ENCODE results near the gene SEMA3B.

Gene SEMA3B

DNA sequence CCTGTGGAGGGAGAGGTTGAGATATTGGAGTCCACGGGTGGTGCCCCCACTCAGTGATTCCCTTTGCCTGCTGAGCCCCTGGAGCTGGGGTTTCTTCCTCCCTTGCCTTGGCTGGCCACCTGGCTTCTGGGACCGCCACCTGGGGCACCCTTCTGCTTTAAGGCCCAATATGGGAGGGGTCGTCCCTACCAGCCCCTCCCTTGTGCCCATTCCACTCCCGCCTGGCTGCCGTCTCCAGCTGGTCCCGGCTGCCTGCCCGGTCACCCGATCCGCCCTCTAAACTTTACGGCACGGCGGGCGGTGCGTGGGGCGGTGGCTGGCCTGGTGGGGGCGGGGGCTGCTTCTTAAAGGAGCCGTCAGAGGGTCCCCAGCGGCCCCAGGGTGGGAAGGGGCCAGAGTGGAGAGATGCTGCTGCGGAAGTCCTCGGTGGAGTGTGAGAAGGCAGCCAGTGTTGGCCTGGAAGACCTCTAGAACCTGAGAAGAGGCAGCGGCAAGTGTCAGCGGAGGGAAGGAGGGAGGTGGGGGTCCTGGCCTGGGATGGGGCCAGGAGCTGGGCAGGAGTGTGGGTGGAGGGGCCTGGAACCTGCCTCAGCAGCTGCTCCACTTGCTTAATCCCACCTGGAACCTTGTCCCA is 1.6 kb upstream of the SEMA3B start (continued):
- TF ChIP-seq, protein P1, sequence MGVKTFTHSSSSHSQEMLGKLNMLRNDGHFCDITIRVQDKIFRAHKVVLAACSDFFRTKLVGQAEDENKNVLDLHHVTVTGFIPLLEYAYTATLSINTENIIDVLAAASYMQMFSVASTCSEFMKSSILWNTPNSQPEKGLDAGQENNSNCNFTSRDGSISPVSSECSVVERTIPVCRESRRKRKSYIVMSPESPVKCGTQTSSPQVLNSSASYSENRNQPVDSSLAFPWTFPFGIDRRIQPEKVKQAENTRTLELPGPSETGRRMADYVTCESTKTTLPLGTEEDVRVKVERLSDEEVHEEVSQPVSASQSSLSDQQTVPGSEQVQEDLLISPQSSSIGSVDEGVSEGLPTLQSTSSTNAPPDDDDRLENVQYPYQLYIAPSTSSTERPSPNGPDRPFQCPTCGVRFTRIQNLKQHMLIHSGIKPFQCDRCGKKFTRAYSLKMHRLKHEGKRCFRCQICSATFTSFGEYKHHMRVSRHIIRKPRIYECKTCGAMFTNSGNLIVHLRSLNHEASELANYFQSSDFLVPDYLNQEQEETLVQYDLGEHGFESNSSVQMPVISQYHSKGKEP (tag by site-specific recombination; IDR thresholded peaks at IDR 0.05), result no peak
- no peak for TF ChIP-seq ZNF37A (tag by site-specific recombination; IDR thresholded peaks at IDR 0.05)

DNA sequence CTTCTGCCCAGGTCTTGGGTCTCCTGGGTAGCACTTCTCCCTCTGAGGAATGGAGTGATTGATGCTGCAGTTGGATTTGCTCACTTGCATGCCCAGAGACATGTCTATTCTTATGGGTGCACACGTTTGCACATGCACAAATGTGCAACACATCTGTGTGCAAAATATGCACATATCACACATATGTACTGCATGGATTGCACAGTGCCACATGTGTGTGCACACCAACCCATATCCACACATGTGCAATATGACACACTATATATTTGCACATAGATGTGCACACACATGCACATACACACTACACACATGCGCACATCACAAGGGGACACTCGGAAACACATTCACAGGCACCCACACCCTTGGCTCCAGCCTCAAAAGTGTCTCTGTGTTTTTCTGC is 671 bp upstream of the SEMA3B start:
- Histone ChIP-seq H3K9me3 (ENCODE audit: control insufficient read depth, insufficient read depth, low read depth, low read length) (no peaks in the 10 kb centered on the region), H3K4me1 (ENCODE audit: control insufficient read depth, insufficient read depth, low read length) (peaks cover 3% of the 10 kb centered on the region; the same call in 1 of the 2 replicates), H3K27ac (ENCODE audit: extremely low read depth, low read depth, low read length) (no peak overlapping the region), H3K4me3 (ENCODE audit: low read depth, low read length) (no peak overlapping the region), H3K36me3 (ENCODE audit: control insufficient read depth in 2 of 2, insufficient read depth in 1 of 2, low read length in 2 of 2) (no peaks in the 10 kb centered on the region)
- ChIA-PET CTCF (no interaction called here), POLR2A (interaction anchor here (1.7 kb wide), 1 partner anchor 60 kb away, joined by 4 read pairs; the partner anchor contains the start of gene TUSC2)
- TF ChIP-seq ZNF140 (tag by site-specific recombination; IDR thresholded peaks at IDR 0.05), result no peak
- no peak for TF ChIP-seq ZNF654 (tag by site-specific recombination; IDR thresholded peaks at IDR 0.05; ENCODE audit: low read depth)
- TF ChIP-seq ZNF274 (IDR thresholded peaks at IDR 0.05; ENCODE audit: low read length), result no peak
- no peak for TF ChIP-seq ZNF274 (tag by site-specific recombination; IDR thresholded peaks at IDR 0.05; ENCODE audit: borderline replicate concordance)
- TF ChIP-seq ZNF223 (tag by site-specific recombination; IDR thresholded peaks at IDR 0.05), result no peak
- TF ChIP-seq, protein P2, sequence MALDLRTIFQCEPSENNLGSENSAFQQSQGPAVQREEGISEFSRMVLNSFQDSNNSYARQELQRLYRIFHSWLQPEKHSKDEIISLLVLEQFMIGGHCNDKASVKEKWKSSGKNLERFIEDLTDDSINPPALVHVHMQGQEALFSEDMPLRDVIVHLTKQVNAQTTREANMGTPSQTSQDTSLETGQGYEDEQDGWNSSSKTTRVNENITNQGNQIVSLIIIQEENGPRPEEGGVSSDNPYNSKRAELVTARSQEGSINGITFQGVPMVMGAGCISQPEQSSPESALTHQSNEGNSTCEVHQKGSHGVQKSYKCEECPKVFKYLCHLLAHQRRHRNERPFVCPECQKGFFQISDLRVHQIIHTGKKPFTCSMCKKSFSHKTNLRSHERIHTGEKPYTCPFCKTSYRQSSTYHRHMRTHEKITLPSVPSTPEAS (tag by site-specific recombination; IDR thresholded peaks at IDR 0.05), result peak; percentile 21; the same call in 1 of the 2 replicates

DNA sequence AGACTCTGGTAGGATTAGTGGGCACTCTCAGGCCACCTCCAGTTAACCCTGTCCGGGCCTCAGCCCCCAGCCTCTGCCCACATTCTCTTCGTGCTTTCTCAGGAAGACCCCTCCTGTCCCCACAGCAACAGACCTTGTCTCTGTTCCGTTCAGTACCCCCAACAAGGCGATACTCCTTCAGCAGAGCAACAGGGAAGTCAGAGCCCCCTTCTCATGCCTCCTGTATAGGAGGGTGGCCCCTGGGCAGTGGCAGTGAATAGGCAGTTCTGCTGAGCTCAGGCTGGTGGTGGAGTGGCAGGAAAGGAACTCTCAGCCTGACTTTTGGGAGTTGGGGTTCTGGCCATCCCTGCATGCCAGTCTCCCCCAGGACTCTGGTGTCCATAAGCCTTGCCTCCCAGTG is 513 bp downstream of the SEMA3B start:
- H3K27ac ChIP-seq (ENCODE audit: extremely low read depth, low read depth, low read length), result no peak overlapping the region
- ChIA-PET POLR2A (no interaction called here), CTCF (interaction anchor here (0.6 to 3.8 kb wide), 6 partner anchors 9 to 77 kb away, joined by 3 to 38 read pairs (median 4); partner anchors contain the start of gene HYAL2)
- TF ChIP-seq ZNF350 (tag by site-specific recombination; IDR thresholded peaks at IDR 0.05) (no peak), KLF9 (tag by site-specific recombination; IDR thresholded peaks at IDR 0.05; ENCODE audit: low read depth) (no peak), ZNF394 (tag by site-specific recombination; IDR thresholded peaks at IDR 0.05; ENCODE audit: borderline replicate concordance) (no peak), SP3 (tag by site-specific recombination; IDR thresholded peaks at IDR 0.05) (no peak), ZNF157 (tag by site-specific recombination; IDR thresholded peaks at IDR 0.05) (no peak), PRDM1 (tag by site-specific recombination; IDR thresholded peaks at IDR 0.05) (no peak), ZNF549 (tag by site-specific recombination; IDR thresholded peaks at IDR 0.05) (no peak), ZNF24 (tag by site-specific recombination; IDR thresholded peaks at IDR 0.05) (no peak), ZNF510 (tag by site-specific recombination; IDR thresholded peaks at IDR 0.05; ENCODE audit: insufficient replicate concordance) (no peak), ZNF501 (tag by site-specific recombination; IDR thresholded peaks at IDR 0.05) (no peak), ZFP3 (tag by site-specific recombination; IDR thresholded peaks at IDR 0.05; ENCODE audit: low read depth) (no peak), ZNF629 (tag by site-specific recombination; IDR thresholded peaks at IDR 0.05) (no peak)
- TF ChIP-seq, protein P3, sequence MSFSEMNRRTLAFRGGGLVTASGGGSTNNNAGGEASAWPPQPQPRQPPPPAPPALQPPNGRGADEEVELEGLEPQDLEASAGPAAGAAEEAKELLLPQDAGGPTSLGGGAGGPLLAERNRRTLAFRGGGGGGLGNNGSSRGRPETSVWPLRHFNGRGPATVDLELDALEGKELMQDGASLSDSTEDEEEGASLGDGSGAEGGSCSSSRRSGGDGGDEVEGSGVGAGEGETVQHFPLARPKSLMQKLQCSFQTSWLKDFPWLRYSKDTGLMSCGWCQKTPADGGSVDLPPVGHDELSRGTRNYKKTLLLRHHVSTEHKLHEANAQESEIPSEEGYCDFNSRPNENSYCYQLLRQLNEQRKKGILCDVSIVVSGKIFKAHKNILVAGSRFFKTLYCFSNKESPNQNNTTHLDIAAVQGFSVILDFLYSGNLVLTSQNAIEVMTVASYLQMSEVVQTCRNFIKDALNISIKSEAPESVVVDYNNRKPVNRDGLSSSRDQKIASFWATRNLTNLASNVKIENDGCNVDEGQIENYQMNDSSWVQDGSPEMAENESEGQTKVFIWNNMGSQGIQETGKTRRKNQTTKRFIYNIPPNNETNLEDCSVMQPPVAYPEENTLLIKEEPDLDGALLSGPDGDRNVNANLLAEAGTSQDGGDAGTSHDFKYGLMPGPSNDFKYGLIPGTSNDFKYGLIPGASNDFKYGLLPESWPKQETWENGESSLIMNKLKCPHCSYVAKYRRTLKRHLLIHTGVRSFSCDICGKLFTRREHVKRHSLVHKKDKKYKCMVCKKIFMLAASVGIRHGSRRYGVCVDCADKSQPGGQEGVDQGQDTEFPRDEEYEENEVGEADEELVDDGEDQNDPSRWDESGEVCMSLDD (tag by site-specific recombination; IDR thresholded peaks at IDR 0.05), result no peak
- TF ChIP-seq, protein P4, sequence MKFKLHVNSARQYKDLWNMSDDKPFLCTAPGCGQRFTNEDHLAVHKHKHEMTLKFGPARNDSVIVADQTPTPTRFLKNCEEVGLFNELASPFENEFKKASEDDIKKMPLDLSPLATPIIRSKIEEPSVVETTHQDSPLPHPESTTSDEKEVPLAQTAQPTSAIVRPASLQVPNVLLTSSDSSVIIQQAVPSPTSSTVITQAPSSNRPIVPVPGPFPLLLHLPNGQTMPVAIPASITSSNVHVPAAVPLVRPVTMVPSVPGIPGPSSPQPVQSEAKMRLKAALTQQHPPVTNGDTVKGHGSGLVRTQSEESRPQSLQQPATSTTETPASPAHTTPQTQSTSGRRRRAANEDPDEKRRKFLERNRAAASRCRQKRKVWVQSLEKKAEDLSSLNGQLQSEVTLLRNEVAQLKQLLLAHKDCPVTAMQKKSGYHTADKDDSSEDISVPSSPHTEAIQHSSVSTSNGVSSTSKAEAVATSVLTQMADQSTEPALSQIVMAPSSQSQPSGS (tag by site-specific recombination; IDR thresholded peaks at IDR 0.05; ENCODE audit: low read depth), result no peak
- TF ChIP-seq, protein P5, sequence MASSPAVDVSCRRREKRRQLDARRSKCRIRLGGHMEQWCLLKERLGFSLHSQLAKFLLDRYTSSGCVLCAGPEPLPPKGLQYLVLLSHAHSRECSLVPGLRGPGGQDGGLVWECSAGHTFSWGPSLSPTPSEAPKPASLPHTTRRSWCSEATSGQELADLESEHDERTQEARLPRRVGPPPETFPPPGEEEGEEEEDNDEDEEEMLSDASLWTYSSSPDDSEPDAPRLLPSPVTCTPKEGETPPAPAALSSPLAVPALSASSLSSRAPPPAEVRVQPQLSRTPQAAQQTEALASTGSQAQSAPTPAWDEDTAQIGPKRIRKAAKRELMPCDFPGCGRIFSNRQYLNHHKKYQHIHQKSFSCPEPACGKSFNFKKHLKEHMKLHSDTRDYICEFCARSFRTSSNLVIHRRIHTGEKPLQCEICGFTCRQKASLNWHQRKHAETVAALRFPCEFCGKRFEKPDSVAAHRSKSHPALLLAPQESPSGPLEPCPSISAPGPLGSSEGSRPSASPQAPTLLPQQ (tag by site-specific recombination; IDR thresholded peaks at IDR 0.05), result no peak
- H3K9me3 ChIP-seq (ENCODE audit: control insufficient read depth, insufficient read depth, low read depth, low read length), result no peaks in the 10 kb centered on the region
- H3K4me3 ChIP-seq (ENCODE audit: low read depth, low read length), result no peak overlapping the region
- H3K4me1 ChIP-seq (ENCODE audit: control insufficient read depth, insufficient read depth, low read length), result peaks cover 3% of the 10 kb centered on the region; the same call in 1 of the 2 replicates
- H3K36me3 ChIP-seq (ENCODE audit: control insufficient read depth in 2 of 2, insufficient read depth in 1 of 2, low read length in 2 of 2), result no peaks in the 10 kb centered on the region
